Mesothelial cell of epicardium (in vitro differentiated cells): ENCODE results near the gene SVEP1. TPM values are rescaled to one million over a fixed set of nuclear protein-coding genes. Genes with fewer than 3 reads are reported as not detected.

Source experiments
- DNase-seq, 2 experiments: peaks; one replicate each; pipeline ENCODE4 v3.0.0; 2021; ENCODE audit warnings: low spot score in 2 of 2; ENCODE audit not compliant: unreplicated experiment in 2 of 2
- H3K27ac Mint-ChIP-seq: 2 replicates; pipeline ENCODE4 v1.8.0; 2021; ENCODE audit warnings: mixed read lengths
- H3K27me3 Mint-ChIP-seq: 2 replicates; pipeline ENCODE4 v1.8.0; 2021; ENCODE audit warnings: low read depth, mixed read lengths
- H3K36me3 Mint-ChIP-seq: 2 replicates; pipeline ENCODE4 v1.8.0; 2021; ENCODE audit warnings: mixed read lengths
- H3K4me1 Mint-ChIP-seq: 2 replicates; pipeline ENCODE4 v1.8.0; 2021; ENCODE audit warnings: mixed read lengths
- H3K4me3 Mint-ChIP-seq: 2 replicates; pipeline ENCODE4 v1.8.0; 2021; ENCODE audit warnings: mild to moderate bottlenecking, moderate library complexity, mixed read lengths
- H3K9me3 Mint-ChIP-seq: 2 replicates; pipeline ENCODE4 v1.8.0; 2021; ENCODE audit warnings: mixed read lengths
- total RNA-seq: library from RNA; stranded (reverse); gene quantifications from 3 replicates; pipeline ENCODE4 v1.2.1, GENCODE V29; 2021
- TF ChIP-seq, protein P1 (sequence below): fragments of 200-600 bp; sonication (generic); IDR thresholded peaks from one replicate; pipeline ENCODE4 v1.5.0; 2021; ENCODE audit warnings: antibody characterized with exemption; ENCODE audit not compliant: unreplicated experiment

SVEP1 gene
- 44.5 to 47.2 TPM (median 45.2 TPM) in 3 replicates for total RNA-seq

DNA sequence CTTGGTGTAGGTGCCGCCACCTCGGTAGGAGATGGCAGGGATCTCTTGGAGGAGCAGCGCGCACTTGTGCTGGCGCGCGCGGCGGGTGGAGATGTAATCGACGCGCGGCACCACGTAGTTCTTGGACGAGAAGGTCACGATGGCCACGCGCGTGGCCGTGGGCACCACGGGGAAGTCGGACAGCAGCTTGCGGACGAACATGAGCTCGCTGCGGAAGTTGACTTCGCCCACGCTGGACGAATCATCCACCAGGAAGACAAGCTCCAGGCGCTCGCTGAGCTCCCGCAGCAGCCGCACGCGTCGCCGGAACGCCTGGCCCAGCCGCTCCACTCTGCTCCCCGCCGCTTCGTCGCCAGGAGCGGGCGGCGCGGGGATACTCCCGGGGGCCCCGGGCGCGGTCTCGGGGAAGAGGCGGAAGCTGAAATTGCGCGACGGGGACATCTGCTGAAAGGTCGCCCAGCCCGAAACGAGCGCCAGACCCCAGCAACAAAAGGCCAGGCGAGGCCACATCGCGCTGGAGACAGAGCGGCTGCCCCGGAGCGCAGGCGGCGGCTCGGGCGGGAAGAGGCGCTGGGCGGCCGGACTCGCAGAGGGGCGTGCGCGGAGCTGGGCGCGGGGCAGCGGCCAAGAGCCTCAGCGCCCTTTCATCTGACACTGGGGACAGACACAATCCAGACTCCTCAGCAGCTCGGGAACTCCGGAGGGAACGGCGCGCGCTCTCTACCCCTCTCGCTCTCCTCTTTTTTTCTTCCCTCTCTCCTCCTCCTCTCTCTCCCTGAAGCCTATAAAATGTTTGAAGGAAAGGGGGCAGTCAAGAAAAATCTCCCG is at the start of gene SVEP1:
Gene SVEP1, minus strand, starts transcription at position 708 of the 828 bp plus-strand sequence. Its CDS starts 198 bp downstream, at position 510.
- TF ChIP-seq, protein P1, sequence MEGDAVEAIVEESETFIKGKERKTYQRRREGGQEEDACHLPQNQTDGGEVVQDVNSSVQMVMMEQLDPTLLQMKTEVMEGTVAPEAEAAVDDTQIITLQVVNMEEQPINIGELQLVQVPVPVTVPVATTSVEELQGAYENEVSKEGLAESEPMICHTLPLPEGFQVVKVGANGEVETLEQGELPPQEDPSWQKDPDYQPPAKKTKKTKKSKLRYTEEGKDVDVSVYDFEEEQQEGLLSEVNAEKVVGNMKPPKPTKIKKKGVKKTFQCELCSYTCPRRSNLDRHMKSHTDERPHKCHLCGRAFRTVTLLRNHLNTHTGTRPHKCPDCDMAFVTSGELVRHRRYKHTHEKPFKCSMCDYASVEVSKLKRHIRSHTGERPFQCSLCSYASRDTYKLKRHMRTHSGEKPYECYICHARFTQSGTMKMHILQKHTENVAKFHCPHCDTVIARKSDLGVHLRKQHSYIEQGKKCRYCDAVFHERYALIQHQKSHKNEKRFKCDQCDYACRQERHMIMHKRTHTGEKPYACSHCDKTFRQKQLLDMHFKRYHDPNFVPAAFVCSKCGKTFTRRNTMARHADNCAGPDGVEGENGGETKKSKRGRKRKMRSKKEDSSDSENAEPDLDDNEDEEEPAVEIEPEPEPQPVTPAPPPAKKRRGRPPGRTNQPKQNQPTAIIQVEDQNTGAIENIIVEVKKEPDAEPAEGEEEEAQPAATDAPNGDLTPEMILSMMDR, result no peak
- H3K4me1 Mint-ChIP-seq, result peaks cover 42% of the 10 kb centered on the region
- no peaks in the 10 kb centered on the region for H3K27me3 Mint-ChIP-seq
- H3K27ac Mint-ChIP-seq, result peak within 1 kb of the TSS; percentile 97
- peak; percentile 39 to 72 for DNase-seq
- H3K36me3 Mint-ChIP-seq, result no peaks in the 10 kb centered on the region
- H3K4me3 Mint-ChIP-seq, result peak within 1 kb of the TSS; percentile 89
- H3K9me3 Mint-ChIP-seq, result peaks cover 12% of the 10 kb centered on the region

DNA sequence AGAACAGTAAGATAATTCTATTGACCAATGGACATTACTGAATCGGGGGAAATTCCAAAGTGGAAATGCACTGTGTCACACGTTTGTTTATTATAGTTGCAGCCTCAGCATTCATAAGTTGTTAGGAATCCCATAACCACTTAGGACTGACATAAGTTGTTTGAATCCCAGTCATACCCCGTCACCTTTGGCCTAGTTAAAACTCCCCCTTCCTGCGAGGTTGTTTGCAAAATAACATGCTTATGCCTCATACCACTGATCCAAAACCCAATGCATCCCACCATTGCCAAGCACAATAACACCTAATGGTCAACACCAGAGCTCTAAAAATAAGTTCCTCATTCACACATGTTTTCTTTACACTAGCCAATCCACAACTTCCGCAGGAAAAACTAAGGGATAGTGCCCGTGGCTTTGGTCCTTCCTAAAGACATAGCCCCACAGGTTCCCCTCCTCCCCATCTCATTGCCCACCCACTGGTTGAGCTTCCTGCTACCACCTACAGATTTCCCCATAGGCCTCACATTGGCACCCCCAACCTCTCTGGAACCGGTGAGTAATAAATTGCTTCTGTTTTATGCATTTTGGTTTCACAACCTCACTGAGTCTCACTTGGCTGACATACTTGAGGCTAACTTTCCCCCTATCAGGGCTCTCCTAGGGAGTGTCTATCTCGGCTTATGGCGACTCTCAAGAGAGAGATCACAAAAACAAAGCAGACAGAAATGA is 46.7 kb upstream of the SVEP1 start:
- H3K9me3 Mint-ChIP-seq, result peaks cover 16% of the 10 kb centered on the region
- TF ChIP-seq, protein P1, result no peak
- peaks cover 2% of the 10 kb centered on the region for H3K27me3 Mint-ChIP-seq
- no peak for DNase-seq
- no peaks in the 10 kb centered on the region for H3K36me3 Mint-ChIP-seq
- H3K4me1 Mint-ChIP-seq, result peaks cover 7% of the 10 kb centered on the region
- H3K27ac Mint-ChIP-seq, result peak overlapping the region; percentile 24
- no peak overlapping the region for H3K4me3 Mint-ChIP-seq

DNA sequence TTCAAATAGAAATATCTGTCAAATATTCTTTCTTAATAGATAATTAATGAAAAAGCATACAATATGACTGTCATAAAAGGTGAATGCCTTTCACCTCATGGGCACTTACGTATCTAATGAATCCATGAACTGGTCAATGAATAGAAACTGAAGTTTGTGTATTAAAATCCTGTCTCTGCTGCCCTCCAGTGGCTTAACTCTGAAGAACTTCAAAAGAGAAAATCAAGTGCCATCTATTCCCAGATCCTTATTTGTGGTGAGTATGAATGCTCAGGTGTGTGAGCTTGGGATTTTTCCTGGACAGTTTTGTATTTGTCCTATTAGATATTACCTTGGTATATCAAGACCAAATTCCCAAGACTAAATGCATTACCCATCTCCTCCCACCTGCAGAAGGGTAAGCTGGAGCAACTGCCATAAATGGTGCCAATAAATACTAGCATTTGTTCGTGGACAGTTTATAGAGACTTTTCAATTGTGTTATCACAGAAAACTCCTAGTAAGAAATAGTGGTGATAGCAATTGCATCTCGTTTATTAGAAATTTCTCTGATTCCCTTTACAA is 44.0 kb upstream of the SVEP1 start:
- H3K9me3 Mint-ChIP-seq, result no peaks in the 10 kb centered on the region
- H3K27ac Mint-ChIP-seq, result no peak overlapping the region
- H3K27me3 Mint-ChIP-seq, result peaks cover 2% of the 10 kb centered on the region
- peaks cover 16% of the 10 kb centered on the region for H3K4me1 Mint-ChIP-seq
- TF ChIP-seq, protein P1, result peak; percentile 81
- no peaks in the 10 kb centered on the region for H3K36me3 Mint-ChIP-seq
- no peak overlapping the region for H3K4me3 Mint-ChIP-seq
- DNase-seq, result no peak

DNA sequence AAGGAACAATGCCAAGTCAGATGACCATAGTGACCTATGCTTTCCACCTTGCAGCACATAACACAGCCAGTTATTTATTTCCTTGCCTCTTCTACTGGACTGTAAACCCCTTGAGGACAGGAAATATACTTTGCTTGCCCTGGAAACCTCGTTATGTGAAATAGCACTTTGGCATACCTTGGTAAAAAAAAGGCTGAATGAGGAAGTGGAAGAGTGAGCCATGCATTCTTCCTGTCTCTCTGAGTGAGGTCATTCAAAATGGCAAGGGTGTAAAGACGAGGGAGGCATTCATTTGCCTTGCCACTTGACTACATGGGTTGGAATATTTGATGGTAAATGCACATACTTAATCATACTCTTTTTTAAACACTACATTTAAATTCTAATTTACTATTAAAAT is 42.8 kb upstream of the SVEP1 start:
- Mint-ChIP-seq H3K27me3 (peaks cover 2% of the 10 kb centered on the region), H3K36me3 (no peaks in the 10 kb centered on the region), H3K4me1 (peaks cover 16% of the 10 kb centered on the region), H3K9me3 (no peaks in the 10 kb centered on the region), H3K4me3 (no peak overlapping the region), H3K27ac (no peak overlapping the region)
- TF ChIP-seq, protein P1, result no peak
- no peak for DNase-seq

DNA sequence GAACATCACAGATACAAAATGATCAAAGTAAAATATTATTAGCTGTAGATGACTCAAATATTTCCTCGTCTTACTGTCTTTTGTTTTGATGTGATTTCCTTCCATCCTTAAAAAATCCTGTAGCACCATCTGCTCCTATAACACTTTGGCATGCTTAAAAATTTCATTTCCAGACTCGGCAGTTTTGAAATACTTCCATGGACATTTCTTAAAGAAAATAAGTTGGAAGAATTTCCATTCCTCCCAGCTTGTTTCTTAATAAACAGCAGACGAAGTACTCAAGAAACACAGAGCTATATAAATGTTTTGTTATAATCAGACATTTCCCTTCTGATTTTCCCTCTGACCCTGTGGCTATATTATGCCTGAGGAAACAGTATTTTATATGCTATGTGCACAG is 41.2 kb upstream of the SVEP1 start:
- no peaks in the 10 kb centered on the region for H3K36me3 Mint-ChIP-seq
- H3K4me3 Mint-ChIP-seq, result no peak overlapping the region
- H3K27me3 Mint-ChIP-seq, result peaks cover 2% of the 10 kb centered on the region
- DNase-seq, result no peak
- no peak overlapping the region for H3K27ac Mint-ChIP-seq
- H3K4me1 Mint-ChIP-seq, result peaks cover 9% of the 10 kb centered on the region
- H3K9me3 Mint-ChIP-seq, result no peaks in the 10 kb centered on the region
- TF ChIP-seq, protein P1, result no peak
